ACC112 (cell line): ENCODE results near the gene KCTD20.

Experiments
- H2AFZ ChIP-seq: fragments of 200-600 bp; sonication (generic); one replicate; pipeline ENCODE4 v1.6.0; 2017; ENCODE audit warnings: antibody characterized with exemption, low read length; ENCODE audit not compliant: unreplicated experiment
- H3K27ac ChIP-seq: fragments of 200-600 bp; sonication (generic); 2 replicates; pipeline ENCODE4 v1.5.1; 2014; ENCODE audit warnings: low read depth, mild to moderate bottlenecking, antibody characterized with exemption, low read length, moderate library complexity
- H3K27me3 ChIP-seq: fragments of 200-600 bp; sonication (generic); 2 replicates; pipeline ENCODE4 v1.6.1; 2014; ENCODE audit warnings: mild to moderate bottlenecking, antibody characterized with exemption, low read length, moderate library complexity, mixed read lengths; ENCODE audit not compliant: insufficient read depth
- H3K36me3 ChIP-seq: fragments of 200-600 bp; sonication (generic); 2 replicates; pipeline ENCODE4 v1.6.1; 2016; ENCODE audit warnings: mild to moderate bottlenecking, antibody characterized with exemption, low read length, moderate library complexity, mixed read lengths; ENCODE audit not compliant: insufficient read depth
- H3K4me1 ChIP-seq: fragments of 200-600 bp; sonication (generic); one replicate; pipeline ENCODE4 v1.6.1; 2016; ENCODE audit warnings: low read length, mixed read lengths; ENCODE audit not compliant: insufficient read depth, unreplicated experiment, control insufficient read depth
- H3K4me3 ChIP-seq: fragments of 200-600 bp; sonication (generic); 2 replicates; pipeline ENCODE4 v1.5.1; 2014; ENCODE audit warnings: mild to moderate bottlenecking, low read depth, low read length
- H3K79me2 ChIP-seq: fragments of 200-600 bp; sonication (generic); one replicate; pipeline ENCODE4 v1.6.0; 2016; ENCODE audit warnings: low read length; ENCODE audit not compliant: control insufficient read depth, unreplicated experiment, insufficient read depth

KCTD20 gene

GRCh38 chr6:36492621-36493020, 49.8 kb downstream of the KCTD20 start:
- Histone ChIP-seq H3K27me3 (no peaks in the 10 kb centered on the region), H2AFZ (no peak overlapping the region), H3K36me3 (peaks cover 35% of the 10 kb centered on the region), H3K4me1 (no peaks in the 10 kb centered on the region), H3K27ac (no peak overlapping the region), H3K79me2 (no peaks in the 10 kb centered on the region), H3K4me3 (no peak overlapping the region)

DNA sequence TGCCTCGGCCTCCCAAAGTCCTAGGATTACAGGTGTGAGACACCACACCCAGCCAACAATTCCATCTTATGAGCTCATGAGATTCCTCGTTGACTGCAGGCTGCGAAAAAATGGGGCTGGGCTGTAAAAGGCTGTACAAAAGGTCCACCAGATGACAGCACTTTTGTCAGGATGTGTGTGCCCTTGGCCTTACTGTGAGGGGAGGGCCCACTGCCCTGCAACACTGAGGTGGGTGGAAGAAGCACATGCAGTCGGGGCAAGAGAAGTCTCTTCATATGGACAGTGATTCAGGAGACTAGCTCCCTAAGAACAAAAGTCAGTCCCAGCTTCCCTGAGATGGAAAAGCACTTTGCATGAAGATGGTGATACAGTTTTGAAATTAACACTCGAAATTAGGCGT, 50.5 kb downstream of the KCTD20 start:
- Histone ChIP-seq H3K27me3 (no peaks in the 10 kb centered on the region), H3K36me3 (peaks cover 32% of the 10 kb centered on the region), H3K4me1 (no peaks in the 10 kb centered on the region), H3K27ac (no peak overlapping the region), H2AFZ (no peak overlapping the region), H3K79me2 (no peaks in the 10 kb centered on the region), H3K4me3 (no peak overlapping the region)

- Histone ChIP-seq H3K4me1 (no peaks in the 10 kb centered on the region), H3K79me2 (no peaks in the 10 kb centered on the region), H2AFZ (no peak overlapping the region), H3K27ac (no peak overlapping the region), H3K4me3 (no peak overlapping the region), H3K27me3 (no peaks in the 10 kb centered on the region), H3K36me3 (peaks cover 35% of the 10 kb centered on the region)
Measured at GRCh38 chr6:36493859-36494258, 51.1 kb downstream of the KCTD20 start.

DNA sequence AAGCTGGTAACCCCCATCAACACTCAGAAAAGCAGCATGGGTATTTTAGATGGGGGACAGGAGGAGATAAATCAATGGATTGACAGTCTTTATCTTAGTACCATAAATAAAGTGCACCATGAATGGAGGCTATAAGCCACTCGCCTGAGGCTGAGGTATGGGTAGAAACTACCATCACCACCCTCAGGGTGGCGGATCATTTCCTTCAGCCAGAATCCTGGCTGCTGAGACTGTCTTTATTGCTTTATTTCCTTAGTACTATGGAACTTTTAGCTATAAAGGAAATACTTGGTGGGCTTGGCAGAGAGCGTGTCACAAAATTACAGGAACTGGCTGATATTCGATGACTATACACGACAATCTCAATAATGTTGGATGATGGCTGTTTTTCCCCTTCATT, 52.3 kb downstream of the KCTD20 start:
- H3K27ac ChIP-seq: no peak overlapping the region
- no peak overlapping the region for H3K4me3 ChIP-seq
- H3K79me2 ChIP-seq: no peaks in the 10 kb centered on the region
- H3K36me3 ChIP-seq: peaks cover 41% of the 10 kb centered on the region
- H3K4me1 ChIP-seq: no peaks in the 10 kb centered on the region
- H3K27me3 ChIP-seq: no peaks in the 10 kb centered on the region
- H2AFZ ChIP-seq: no peak overlapping the region

- Histone ChIP-seq H3K4me3 (no peak overlapping the region), H3K27me3 (no peaks in the 10 kb centered on the region), H3K36me3 (peaks cover 30% of the 10 kb centered on the region), H3K79me2 (no peaks in the 10 kb centered on the region), H3K27ac (no peak overlapping the region), H2AFZ (no peak overlapping the region), H3K4me1 (no peaks in the 10 kb centered on the region)
Measured at GRCh38 chr6:36499918-36500317, 57.1 kb downstream of the KCTD20 start.

DNA sequence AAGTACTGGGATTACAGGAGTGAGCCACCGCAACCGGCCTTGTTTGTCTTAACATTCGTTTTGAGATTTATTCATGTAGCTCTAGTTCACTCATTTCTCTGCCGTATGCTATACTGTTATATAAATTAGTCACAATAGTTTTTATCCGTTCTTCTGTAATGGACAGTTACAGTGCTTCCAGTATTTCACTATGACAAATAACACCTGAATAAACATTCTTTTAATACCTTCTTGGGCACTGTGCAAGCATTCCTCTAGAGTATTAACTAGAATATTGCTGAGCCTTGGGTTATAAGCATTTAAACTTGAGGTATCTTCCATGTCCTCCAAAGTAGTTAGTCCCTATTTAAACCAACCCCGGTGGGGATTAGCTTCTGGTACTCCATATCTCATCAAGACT, 58.9 kb downstream of the KCTD20 start:
- Histone ChIP-seq H3K4me3 (no peak overlapping the region), H3K27me3 (no peaks in the 10 kb centered on the region), H3K4me1 (no peaks in the 10 kb centered on the region), H3K79me2 (no peaks in the 10 kb centered on the region), H2AFZ (no peak overlapping the region), H3K36me3 (peaks cover 23% of the 10 kb centered on the region), H3K27ac (no peak overlapping the region)

- Histone ChIP-seq H3K4me1 (no peaks in the 10 kb centered on the region), H2AFZ (no peak overlapping the region), H3K79me2 (no peaks in the 10 kb centered on the region), H3K27me3 (no peaks in the 10 kb centered on the region), H3K27ac (no peak overlapping the region), H3K4me3 (no peak overlapping the region), H3K36me3 (peaks cover 11% of the 10 kb centered on the region; the same call in 1 of the 2 replicates)
Measured at GRCh38 chr6:36504181-36504580, 61.4 kb downstream of the KCTD20 start.

GRCh38 chr6:36504982-36505381, 62.2 kb downstream of the KCTD20 start:
- H3K27me3 ChIP-seq: no peaks in the 10 kb centered on the region
- no peak overlapping the region for H3K27ac ChIP-seq
- no peaks in the 10 kb centered on the region for H3K4me1 ChIP-seq
- no peak overlapping the region for H3K4me3 ChIP-seq
- H3K79me2 ChIP-seq: no peaks in the 10 kb centered on the region
- H2AFZ ChIP-seq: no peak overlapping the region
- H3K36me3 ChIP-seq: peaks cover 13% of the 10 kb centered on the region; the same call in 1 of the 2 replicates

GRCh38 chr6:36505744-36506534, 63.1 kb downstream of the KCTD20 start:
- H3K36me3 ChIP-seq: peaks cover 18% of the 10 kb centered on the region; the same call in 1 of the 2 replicates

DNA sequence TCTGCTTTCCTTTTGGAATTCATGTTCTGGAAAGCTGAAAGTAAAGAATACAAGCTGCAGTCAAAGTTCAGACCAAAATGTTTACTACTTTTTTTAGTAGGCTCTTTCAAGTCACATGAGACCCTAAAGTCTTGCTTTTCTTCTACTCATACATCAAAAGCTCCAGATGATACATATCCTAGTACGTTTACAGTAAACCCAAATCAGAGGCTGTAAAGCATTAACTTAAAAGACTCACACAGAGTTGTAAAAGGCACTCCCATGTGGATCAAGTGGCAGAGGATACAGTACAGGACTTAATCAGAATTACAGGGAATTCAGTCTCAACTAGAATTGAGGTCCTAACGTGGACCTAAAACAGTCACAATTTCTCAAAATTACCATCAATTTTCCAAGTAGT, 63.8 kb downstream of the KCTD20 start:
- no peaks in the 10 kb centered on the region for H3K79me2 ChIP-seq
- no peak overlapping the region for H2AFZ ChIP-seq
- no peak overlapping the region for H3K27ac ChIP-seq
- H3K4me1 ChIP-seq: no peaks in the 10 kb centered on the region
- no peak overlapping the region for H3K4me3 ChIP-seq
- H3K36me3 ChIP-seq: peaks cover 18% of the 10 kb centered on the region; the same call in 1 of the 2 replicates
- no peaks in the 10 kb centered on the region for H3K27me3 ChIP-seq

More at GRCh38 chr6:36505744-36506534, 63.1 kb downstream of the KCTD20 start:
- Histone ChIP-seq H3K27me3 (no peaks in the 10 kb centered on the region), H3K79me2 (no peaks in the 10 kb centered on the region), H3K4me1 (no peaks in the 10 kb centered on the region), H3K4me3 (no peak overlapping the region), H3K27ac (no peak overlapping the region), H2AFZ (no peak overlapping the region)

DNA sequence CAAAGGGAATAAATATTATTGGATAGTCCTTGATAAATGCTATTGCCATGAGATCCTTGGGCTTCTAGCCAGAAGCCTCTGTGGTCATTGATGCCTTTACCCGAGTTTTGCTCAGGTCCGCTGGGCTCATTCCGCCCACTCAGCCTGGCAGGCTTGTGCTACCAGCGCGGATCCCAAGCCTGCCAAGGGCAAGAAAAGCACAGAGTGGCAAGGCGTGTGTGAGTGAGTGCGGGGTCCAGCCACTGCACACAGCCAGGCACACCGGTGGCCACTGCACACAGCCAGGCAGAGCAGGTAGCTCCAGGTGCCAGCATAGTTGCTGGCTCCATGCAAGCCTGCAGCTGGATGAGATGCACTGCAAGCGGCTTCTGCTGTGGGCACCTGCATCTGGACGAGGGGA, 65.7 kb downstream of the KCTD20 start:
- Histone ChIP-seq H3K4me1 (no peaks in the 10 kb centered on the region), H2AFZ (no peak overlapping the region), H3K27me3 (no peaks in the 10 kb centered on the region), H3K27ac (no peak overlapping the region), H3K79me2 (no peaks in the 10 kb centered on the region), H3K36me3 (peaks cover 18% of the 10 kb centered on the region; the same call in 1 of the 2 replicates), H3K4me3 (no peak overlapping the region)
